GM12865 (cell line): ENCODE measurements around the gene EDC4.
"Not testable (repeated sequence)": the region's sequence is repeated elsewhere in the genome, so short reads cannot be mapped to it uniquely, and the experiment has no call there.

Experiments used
- DNase-seq: peaks from one replicate; pipeline ENCODE4 v3.0.0; 2010; ENCODE audit warnings: low read depth
- H3K4me3 ChIP-seq: 2 replicates; pipeline ENCODE4 v1.5.1; 2011; ENCODE audit warnings: mild to moderate bottlenecking, low read depth, low read length, control low read depth
- TF ChIP-seq, protein P1 (sequence below): IDR thresholded peaks from 2 replicates; pipeline ENCODE4 v1.5.1; 2011; ENCODE audit warnings: low read length, control low read depth, low read depth, inconsistent platforms; ENCODE audit not compliant: insufficient read depth; ENCODE audit errors: missing control alignments

EDC4 gene

GRCh38 chr16:67909056-67909742 lies 36.3 kb downstream of the EDC4 start:
- no peak for DNase-seq
- no peak overlapping the region for H3K4me3 ChIP-seq
- TF ChIP-seq, protein P1, sequence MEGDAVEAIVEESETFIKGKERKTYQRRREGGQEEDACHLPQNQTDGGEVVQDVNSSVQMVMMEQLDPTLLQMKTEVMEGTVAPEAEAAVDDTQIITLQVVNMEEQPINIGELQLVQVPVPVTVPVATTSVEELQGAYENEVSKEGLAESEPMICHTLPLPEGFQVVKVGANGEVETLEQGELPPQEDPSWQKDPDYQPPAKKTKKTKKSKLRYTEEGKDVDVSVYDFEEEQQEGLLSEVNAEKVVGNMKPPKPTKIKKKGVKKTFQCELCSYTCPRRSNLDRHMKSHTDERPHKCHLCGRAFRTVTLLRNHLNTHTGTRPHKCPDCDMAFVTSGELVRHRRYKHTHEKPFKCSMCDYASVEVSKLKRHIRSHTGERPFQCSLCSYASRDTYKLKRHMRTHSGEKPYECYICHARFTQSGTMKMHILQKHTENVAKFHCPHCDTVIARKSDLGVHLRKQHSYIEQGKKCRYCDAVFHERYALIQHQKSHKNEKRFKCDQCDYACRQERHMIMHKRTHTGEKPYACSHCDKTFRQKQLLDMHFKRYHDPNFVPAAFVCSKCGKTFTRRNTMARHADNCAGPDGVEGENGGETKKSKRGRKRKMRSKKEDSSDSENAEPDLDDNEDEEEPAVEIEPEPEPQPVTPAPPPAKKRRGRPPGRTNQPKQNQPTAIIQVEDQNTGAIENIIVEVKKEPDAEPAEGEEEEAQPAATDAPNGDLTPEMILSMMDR: no peak

DNA sequence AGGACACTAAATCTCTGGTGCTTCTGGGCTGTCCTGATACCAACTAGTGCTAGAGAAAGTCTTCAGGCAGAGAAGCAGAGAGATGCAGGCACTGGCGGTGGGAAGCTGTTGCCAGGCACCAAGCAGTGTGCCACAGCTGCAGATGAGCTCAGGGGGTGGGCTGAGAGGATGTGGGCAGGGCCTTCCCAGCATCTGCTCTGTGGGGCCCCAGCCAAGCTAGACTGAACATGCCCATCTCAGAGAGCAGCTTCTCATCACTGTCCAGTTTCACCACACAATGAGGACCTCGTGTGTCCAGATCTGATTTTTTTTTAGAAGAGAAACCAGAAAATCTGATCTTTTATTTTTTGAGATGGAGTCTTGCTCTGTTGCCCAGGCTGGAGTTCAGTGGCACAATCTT lies 37.3 kb downstream of the EDC4 start:
- peak; percentile 52 for DNase-seq
- TF ChIP-seq, protein P1: no peak
- no peak overlapping the region for H3K4me3 ChIP-seq

DNA sequence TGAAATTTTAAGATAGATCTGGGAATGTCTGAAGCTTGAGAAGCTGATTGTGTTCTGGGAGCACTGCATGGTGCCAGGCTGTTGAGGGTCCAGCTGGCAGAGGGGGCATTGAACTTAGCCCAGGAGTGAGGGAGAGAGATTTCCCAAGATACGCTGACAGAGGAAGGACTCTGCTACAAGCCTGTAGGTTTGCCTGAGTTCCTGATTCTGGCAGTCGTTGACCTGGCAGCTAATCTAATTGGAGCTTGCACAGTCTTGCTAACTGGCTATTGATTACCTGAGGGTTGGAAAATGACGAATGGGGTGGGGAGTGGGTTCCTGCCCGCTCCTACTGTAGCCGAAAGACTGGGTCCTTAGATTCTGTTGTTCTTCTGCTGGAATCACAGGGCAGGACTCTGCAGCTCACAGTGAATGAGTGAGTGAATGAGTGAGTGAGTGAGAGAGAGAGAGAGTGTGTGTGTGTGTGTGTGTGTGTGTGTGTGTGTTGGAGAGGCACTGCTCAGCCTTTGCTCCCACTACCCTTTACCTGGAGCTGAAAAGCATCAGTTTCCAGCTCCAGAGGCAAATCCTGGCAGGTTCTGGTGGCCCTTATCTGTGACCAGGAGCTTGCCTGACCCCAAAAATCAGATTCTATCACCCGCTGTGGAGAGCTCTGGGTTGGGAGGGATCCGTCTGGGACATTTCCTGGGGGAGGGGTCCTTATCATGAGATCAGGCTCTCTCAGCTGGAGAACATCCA lies 42.1 kb downstream of the EDC4 start:
- no peak for DNase-seq
- H3K4me3 ChIP-seq: no peak overlapping the region
- TF ChIP-seq, protein P1: no peak

DNA sequence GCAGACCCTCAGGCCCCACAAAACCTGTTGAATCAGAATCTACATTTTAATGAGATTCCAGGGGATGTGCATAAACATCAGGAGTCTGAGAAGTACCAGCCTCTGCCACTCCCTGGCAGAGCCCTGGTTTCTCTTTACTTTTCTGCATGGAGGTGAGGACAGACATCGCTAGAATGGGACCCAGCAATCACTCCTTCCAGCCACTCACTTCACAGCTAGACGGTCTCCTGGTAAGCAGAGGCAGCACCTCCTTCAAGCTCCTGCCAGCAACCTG lies 42.6 kb downstream of the EDC4 start:
- H3K4me3 ChIP-seq, DNase-seq: not testable (repeated sequence)

DNA sequence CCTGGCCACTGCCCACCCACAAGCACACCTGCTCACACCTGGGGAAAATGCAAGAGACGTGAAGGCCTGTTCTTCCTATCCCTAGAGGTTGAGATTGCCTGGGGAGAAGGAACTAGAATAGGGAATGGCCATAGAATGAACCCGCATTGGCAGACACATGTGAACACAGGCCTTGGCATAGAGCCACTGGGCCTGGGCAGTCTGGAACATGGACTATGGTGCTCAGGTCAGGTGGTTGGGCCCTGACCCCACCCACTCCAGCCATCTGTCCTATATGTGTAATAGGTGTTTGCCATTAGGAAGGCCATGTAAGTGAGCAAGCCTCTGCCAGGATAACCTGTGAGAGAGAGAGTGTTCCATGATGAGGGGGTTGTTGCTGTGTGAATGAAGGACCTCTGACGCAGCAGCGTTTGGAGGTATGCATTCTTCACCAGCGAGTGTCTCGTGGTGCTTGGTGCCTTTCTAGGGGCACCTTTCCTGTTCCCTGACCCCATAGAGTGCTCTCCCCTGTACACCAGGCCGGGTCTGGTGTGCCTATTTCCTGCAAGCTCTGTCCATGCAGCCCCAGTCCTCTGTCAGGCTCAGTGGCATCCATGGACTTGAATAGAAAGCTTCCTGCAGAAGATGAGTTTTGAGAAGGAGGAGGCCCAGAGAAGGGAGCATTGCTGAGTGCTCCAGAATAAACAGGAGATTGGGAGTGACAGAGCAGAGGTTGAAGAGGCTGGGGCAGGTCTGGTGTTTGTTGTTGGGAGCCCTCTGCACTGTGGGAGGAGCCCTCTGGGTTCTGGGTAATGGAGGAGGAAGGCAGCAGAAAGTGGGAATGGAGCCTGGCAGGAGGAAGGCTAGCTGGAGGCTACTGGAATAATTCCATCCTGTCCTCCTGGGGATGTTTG lies 43.2 kb downstream of the EDC4 start:
- no peak for DNase-seq
- no peak overlapping the region for H3K4me3 ChIP-seq
- TF ChIP-seq, protein P1: no peak

DNA sequence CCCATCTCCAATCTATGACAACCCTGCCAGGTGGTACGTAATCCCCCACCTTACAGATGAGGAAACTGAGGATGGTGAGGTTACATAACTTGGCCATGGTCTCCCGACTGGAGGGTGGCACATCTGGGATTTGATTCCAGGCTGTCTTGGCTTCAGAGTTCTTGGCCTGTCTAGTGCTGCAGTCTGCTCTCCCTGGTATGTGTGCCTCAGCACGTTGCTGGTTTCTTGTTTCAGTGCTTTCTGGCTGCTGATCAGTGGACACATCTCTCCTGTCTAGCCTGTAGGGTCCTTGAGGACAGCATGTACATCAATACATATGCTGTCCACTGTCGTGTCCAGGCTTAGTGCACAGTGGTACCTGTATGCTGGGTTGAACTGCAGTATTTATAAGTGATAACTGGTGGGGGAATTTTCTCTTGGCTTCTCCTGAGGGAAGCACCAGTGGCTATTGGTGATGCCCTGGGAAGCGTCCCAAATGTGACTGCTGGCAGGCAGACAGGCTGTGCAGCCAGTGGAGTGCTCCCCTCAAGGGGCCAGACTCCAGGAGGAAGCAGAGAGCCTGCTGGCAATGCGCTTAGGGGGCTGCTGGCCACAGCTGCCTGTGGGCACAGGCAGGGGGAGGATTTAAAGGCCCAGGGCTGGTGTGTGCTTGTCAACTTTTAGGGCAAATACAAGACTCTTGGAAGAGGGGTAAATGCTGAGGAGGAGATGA lies 44.4 kb downstream of the EDC4 start:
- no peak for DNase-seq
- TF ChIP-seq, protein P1: no peak
- H3K4me3 ChIP-seq: no peak overlapping the region

DNA sequence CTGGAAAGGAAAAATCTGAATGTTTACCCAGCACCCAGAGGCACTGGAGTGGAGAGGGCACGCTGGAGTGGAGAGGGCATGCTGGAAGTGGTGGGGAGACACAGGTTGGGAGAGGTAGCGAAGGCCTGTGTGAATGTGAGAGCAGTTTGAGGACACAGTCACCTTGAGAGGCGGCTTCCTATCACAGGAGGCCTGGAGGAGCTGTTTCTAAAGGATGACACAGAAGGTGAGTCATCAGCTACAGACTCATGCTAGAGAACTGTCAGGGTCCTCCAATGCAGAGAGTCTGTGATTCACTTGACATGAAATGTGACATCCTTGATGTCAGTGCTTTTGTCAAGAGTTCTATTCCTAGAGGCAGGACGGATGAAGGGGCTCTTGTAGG lies 45.0 kb downstream of the EDC4 start:
- no peak for DNase-seq
- TF ChIP-seq, protein P1: no peak
- no peak overlapping the region for H3K4me3 ChIP-seq
